Putamen (tissue), 1 donor: ENCODE data around the gene ZNF365.
"Not testable (repeated sequence)": the region's sequence is repeated elsewhere in the genome, so short reads cannot be mapped to it uniquely, and the experiment has no call there.

ENCODE experiments used
- DNase-seq: peaks from one replicate; pipeline ENCODE4 v3.0.0-alpha.2; 2016; ENCODE audit warnings: low spot score

ZNF365 gene, protein sequence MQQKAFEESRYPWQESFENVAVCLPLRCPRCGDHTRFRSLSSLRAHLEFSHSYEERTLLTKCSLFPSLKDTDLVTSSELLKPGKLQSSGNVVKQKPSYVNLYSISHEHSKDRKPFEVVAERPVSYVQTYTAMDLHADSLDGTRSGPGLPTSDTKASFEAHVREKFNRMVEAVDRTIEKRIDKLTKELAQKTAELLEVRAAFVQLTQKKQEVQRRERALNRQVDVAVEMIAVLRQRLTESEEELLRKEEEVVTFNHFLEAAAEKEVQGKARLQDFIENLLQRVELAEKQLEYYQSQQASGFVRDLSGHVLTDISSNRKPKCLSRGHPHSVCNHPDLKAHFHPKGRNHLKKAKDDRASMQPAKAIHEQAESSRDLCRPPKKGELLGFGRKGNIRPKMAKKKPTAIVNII

DNA sequence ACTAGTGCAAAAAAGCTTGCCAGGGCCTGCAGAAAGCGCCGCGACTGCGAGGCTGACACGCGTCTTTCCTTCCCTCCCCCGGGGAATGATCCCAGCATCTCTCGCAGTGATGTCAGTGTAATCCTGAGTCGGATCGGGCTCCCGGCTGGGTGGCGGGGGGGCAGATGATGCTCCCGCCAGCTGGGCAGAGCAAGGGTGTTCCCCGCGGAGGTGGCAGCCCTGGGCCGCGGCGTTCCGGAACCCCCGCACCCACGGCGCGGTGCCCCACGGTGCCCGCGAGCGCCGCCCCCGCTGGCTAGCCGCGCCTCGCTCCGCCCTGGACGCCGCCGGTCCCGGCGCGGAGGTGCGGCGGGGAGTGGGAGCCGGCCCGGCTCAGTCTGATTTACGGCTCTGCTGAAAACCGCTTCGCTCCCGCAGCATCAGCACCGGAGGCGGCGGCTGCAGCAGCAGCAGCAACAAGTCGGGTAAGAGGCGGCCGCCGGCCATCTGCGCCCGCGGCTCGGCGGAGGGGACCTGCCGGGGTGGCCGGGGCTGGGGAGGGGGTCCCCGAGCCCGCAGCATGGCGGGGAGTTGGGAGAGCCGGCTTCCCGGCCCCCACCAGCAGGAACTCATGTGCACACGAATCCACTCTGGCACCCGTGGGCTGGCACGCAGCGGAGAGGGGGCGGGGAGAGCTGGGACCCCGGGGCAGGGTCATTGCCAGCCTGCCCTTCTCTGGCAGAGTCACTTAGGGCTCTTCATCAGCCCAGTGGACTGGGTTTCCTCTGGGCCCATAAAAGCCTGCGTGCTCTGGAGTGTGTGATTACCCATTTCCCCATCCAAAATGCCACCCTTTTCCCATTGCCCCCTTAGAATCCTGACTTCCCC, at the start of gene ZNF365:
Gene ZNF365 (plus strand): TSS at position 375 of the 867 bp plus-strand sequence. CDS start 1,825 bp downstream, outside the sequence.
- peak; percentile 85 for DNase-seq

DNA sequence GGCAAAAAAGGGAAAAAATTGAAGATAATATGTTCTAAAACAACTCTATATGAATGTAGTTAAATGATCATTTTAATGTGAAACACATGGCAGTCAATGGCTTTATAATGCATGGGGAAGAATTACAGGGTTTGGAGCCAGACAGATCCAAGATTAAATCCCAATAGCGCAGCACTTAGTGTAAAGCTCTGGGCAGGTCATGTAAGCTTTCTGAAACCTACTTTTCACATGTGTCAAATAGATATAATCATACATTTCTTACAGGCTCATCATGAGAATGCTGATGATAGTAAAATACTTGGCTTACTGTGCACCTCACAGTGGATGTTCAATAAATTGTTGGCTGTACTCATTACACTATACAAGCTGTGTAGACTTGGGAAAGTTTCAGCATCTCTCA, 48.0 kb upstream of the ZNF365 start:
- DNase-seq, result no peak

DNA sequence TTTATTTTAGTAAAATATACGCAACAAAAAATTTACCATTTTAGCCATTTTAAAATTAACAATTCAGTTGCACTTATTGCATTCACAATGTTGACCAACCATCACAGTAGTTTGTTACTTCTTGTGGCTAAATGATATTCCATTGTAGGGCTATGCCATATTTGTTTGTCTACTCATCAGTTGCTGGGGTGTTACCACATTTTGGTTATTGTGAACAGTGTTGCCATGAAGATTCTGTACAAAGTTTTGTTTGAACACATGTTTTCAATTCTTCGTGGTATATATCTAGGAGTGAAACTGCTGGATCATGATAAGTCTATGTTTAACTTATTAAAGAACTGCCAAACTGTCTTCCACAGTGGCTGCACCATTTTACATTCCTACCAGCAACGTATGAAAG, 46.3 kb upstream of the ZNF365 start:
- no peak for DNase-seq

- DNase-seq, result no peak
Measured at GRCh38 chr10:62330213-62330612, 44.0 kb upstream of the ZNF365 start.

DNA sequence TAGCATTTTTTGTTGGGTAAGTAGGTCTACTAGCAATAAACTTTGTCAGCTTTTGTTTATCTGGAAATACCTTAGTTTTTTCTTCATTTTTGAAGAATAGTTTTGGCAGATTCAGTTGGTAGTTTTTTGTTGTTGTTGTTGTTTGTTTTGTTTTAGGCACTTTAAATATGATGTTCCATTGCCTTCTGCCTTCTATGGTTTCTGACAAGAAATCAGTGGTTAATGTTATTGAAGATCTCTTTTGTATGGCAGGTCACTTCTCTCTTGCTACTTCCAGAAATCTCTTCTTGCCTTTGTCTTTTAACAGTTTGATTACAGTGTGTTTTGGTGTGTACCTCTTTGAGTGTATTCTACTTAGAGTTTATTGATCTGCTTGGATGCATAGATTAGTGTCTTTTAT, 41.8 kb upstream of the ZNF365 start:
- no peak for DNase-seq

GRCh38 chr10:62333135-62333889, 40.9 kb upstream of the ZNF365 start:
- no peak for DNase-seq

GRCh38 chr10:62333988-62334682, 40.0 kb upstream of the ZNF365 start:
- no peak for DNase-seq

- DNase-seq, result no peak
Measured at GRCh38 chr10:62335326-62335725, 38.8 kb upstream of the ZNF365 start.

GRCh38 chr10:62336404-62336803, 37.8 kb upstream of the ZNF365 start:
- DNase-seq, result no peak

GRCh38 chr10:62341419-62341818, 32.8 kb upstream of the ZNF365 start:
- no peak for DNase-seq

GRCh38 chr10:62343000-62343399, 31.2 kb upstream of the ZNF365 start:
- DNase-seq, result no peak

GRCh38 chr10:62348029-62348428, 26.1 kb upstream of the ZNF365 start:
- DNase-seq, result no peak

DNA sequence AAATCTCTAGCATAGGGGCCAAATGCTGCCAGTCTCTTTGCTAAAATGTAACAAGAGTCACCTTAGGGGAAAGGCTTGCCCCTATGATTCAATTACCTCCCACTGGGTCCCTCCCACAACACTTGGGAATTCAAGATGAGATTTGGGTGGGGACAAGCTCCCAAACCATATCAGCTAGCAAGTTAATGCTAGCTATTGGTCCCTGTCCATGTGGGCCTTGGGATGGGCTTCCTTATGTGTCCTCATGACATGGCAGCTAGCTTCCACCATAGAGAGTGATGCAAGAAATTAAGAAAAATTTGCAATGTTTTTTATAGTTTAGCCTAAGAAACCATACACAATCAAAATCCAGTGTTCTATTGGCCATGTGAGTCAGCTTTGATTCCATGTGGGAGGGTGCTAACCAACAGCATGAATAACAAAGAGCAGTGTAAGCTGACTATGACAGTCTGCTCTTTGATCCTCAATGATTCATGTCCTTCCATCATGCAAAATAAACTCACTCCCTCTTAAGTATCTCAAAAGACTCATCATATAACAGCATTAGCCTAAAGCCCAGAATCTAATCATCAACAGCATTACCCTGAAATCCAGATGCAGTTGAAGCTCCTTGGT, 21.7 kb upstream of the ZNF365 start:
- DNase-seq, result no peak

DNA sequence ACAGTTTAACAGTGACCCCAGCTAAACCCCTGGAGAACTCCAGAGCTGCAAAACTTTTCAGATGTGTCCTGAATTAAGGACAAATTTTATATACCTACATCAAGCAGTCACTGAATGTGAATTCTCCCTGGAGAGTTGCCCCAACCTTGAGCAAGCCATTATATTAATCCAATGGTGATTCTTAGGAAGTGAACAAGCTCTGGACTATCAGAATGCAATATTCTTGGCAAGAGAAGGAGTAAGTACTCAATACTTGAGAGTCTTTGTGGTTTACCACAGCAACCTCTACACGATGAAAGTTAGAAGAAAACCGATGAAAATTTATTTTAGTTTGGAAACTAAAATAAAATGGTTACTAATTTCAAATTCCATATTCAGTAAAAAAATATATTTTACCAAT, 19.3 kb upstream of the ZNF365 start:
- DNase-seq, result no peak

GRCh38 chr10:62356447-62356846, 17.7 kb upstream of the ZNF365 start:
- DNase-seq, result no peak

GRCh38 chr10:62358151-62358550, 16.0 kb upstream of the ZNF365 start:
- not testable (repeated sequence) for DNase-seq

DNA sequence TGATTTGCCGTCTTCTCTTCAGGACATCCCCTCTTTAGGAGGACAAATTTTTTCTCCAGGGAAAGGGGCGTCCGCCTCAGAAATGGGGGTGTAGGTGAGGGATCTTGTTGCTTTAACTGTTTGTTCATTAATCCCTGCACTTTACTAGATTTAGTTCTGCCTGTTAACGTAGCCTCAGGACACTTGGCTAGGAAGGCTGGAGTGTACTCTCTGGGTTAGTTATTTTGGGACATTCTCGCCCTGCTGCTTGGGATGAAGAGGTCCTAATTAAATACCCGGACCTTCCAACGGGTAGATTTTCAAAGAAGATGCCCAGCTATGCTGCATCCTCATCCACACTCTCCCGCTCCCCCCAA, 552 bp upstream of the ZNF365 start:
- DNase-seq, result no peak

GRCh38 chr10:62374862-62375710, 917 bp downstream of the ZNF365 start:
- DNase-seq, result no peak

DNA sequence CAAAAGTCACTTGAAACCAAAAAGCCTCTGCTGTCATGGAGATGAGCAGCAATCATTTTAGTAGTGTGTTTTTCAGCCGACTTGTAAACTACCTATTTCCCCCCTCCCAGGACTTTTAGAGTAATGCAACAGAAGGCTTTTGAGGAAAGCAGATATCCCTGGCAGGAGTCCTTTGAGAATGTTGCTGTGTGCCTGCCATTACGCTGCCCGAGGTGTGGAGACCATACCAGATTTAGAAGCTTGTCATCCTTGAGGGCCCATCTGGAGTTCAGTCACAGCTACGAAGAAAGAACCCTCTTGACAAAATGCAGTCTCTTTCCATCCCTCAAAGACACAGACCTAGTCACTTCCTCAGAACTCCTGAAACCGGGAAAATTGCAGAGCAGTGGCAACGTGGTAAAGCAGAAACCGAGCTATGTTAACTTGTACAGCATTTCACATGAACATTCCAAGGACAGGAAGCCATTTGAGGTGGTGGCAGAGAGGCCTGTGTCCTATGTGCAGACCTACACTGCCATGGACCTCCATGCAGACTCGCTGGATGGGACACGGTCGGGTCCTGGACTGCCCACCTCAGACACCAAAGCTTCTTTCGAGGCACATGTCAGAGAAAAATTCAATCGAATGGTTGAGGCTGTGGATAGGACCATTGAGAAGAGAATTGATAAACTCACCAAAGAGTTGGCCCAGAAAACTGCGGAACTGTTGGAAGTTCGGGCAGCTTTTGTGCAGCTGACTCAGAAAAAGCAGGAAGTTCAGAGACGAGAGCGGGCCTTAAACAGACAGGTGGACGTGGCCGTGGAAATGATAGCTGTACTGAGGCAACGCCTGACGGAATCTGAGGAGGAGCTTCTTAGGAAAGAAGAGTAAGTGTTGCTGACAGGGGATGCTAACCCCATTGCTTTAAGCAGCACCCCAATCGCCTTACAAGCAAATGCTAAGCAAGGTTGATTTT, 2.2 kb downstream of the ZNF365 start:
- DNase-seq, result no peak
